HG02571 (cell line): ENCODE results near the gene SMC4.

Experiments
- ATAC-seq: cut with Tn5 transposase; IDR thresholded peaks from one replicate; pipeline ENCODE4 v1.9.1; 2021; ENCODE audit warnings: mild to moderate bottlenecking, moderate library complexity; ENCODE audit not compliant: unreplicated experiment

SMC4 gene

DNA sequence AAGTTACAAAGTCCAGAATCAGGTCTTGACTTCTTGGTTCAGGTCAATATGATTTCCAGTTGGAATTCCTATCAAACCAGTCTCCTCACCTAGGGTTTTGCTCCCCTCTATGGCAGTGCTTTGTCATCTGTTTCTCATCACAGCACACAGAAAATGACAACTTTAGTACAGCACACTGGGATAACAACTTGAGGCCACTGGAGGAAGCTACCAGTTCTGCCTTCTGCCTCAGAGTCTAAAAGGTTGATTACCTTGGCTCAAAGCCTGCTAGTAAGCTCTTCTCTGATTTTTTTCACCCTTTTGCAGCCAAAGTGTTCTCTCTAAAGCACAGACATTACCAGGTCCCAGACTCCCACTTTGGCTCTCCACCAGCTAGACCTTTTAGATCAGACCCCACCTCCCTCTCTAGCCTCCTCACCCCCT lies 75.0 kb downstream of the SMC4 start:
- ATAC-seq, result no peak

DNA sequence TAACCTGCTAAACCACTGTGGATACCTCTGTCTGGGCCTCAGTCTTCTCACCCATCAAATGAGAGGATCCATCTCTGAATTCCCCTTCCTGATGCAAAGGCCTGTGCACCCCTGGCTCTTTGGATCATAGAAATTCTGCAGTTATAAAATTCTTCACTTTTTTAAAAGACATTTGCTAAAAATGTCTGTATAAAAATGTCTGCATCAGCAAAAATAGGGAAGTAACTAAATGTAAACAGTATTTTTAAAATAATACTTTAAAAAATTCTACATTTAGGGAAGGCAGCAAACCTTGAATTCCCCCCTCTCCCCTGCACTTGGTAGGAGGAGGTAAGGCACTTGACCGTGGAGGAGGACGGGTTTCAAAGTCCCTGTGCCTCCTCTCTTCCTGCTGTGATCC lies 75.7 kb downstream of the SMC4 start:
- no peak for ATAC-seq

DNA sequence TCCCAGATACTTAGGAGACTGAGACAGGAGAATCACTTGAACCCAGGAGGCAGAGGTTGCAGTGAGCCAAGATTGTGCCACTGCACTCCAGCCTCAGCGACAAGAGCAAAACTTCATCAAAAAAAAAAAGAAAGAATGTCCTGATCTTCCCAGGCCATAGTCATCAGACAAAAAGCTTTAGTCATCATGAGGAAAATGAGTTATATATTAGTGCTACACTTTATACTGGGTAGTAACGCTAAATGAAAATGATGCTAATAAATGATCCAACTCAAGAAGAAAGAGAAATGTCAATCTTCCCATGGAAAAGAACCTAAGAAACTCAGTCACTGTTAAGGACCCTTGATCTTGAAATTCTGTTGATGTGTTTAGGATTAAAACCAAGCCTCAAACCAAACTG lies 76.4 kb downstream of the SMC4 start:
- ATAC-seq, result no peak

DNA sequence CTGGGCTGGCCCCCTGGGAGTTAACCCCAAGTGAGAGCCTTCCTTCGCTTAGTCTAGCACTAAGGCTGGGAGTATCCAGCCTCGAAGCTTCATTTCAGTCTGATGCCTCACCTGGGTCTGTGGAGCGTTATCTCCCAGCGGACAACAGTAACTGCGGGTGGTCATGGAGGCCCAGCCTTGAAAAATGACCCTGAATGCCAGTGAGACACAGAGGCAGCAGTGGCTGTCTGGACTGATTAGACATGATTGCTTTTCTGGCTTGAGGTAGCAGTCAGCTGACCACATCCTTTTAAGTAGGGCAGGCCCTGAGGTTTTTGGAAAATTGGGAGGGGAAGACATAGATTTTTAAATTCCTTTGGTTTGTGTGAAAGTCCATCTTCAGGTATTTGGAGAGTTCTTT lies 78.3 kb downstream of the SMC4 start:
- no peak for ATAC-seq

DNA sequence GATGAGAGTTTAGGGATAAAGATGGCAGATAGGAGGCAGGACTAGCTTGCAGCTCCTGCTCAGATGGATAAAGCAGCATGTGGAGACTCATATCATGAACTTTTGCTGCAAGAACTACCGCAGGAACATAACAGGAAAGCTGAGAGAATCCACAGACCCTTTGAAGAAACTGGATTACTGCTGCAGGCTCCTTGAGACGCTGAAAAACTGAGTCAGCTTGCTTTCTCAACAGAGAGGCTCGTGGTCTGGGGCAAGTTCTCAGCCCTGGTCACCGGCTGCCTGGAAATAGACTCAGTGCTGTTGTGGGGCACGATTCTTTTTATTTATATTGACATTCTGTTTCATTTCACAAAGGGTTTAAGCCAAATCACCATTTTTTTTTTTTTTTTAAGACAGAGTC lies 78.9 kb downstream of the SMC4 start:
- ATAC-seq, result no peak

DNA sequence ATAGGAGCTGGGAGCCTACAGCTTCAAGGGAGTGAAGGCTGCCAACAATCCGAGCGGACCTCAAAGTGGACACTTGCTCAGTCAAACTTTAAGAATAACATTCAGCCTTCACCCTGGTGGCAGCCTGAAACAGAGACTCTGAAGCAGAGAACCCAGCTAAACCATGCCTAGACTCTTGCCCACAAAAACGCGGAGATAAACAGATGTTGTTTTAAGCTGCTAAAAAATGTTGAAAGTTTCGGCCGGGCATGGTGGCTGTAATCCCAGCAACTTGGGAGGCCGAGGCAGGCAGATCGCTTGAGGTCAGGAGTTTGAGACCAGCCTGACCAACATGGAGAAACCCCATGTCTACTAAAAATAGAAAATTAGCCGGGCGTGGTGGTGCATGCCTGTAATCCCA lies 79.9 kb downstream of the SMC4 start:
- no peak for ATAC-seq

DNA sequence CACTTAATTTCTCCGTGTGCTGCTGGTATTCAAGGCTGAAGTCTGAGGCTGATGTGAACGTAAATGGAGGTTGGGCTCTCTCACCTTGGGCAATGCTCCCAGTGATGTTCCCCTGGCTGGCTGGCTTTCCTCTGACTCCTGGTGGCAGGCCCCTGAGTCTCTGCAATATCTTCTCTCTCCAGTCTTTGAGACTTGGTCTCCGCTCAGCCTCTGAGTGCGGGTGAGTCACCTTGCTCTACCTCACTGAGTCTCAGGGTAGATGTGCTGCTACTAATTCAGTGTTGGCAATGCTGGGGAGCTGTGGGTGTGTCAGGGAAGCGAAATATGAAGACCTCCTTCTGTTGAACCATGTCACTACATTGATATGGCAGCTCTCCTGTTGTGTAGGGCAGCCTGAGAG lies 81.5 kb downstream of the SMC4 start:
- ATAC-seq, result no peak

DNA sequence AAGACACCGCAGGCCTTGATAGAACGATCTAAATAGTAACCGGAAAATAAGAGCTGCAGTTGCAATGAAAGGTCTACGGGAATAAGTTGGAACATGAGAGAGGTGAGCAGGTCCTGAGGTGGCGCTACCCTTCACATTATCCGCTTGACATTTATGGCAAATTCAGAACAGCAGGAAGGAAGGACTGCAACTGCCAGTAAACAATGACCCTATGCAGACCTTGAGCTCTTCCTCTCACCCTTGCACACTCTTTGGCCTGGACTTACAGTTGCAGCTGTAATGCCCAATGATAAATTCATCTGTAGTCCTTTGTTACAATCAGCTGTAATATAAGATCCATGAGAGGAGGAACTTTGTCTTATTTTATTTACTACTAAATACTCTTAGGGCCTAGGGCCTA lies 82.4 kb downstream of the SMC4 start:
- no peak for ATAC-seq

DNA sequence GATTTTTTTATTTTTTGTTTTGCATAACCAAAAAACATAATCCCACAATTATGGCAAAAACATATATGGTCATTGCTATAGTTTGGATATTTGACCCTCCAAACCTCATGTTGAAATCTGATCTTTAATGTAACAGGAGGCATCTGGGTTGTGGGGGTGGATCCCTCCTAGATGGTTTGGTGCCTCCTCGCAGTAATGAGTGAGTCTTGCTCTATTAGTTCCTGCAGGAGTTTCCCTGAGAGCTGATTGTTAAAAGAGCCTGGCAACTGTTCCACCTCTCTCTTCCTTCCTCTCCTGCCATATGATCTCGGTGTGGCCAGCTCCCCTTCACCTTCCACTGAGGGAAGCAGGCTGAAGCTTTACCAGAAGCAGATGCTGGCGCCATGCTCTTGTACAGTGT lies 83.3 kb downstream of the SMC4 start:
- ATAC-seq, result no peak
